ENCODE results near the gene LTBP3.
A peak's percentile ranks its signal among the peaks of the same experiment; 100 is the strongest.

The LTBP3 gene

GRCh38 chr11:65558002-65558929, at the start of gene LTBP3:
Gene LTBP3, minus strand, starts transcription at chr11:65558359. Its CDS starts 400 bp downstream, at chr11:65557959.
- DNase-seq: peak; percentile 80 to 89

- DNase-seq: peak; percentile 91 to 92
Observed at GRCh38 chr11:65606876-65607613, 48.9 kb upstream of the LTBP3 start.

GRCh38 chr11:65604258-65604657, 46.1 kb upstream of the LTBP3 start:
- DNase-seq: no peak

- no peak for DNase-seq
Observed at GRCh38 chr11:65599955-65600246, 41.7 kb upstream of the LTBP3 start.

- no peak for DNase-seq
Observed at GRCh38 chr11:65599216-65599954, 41.2 kb upstream of the LTBP3 start.

GRCh38 chr11:65598258-65598699, 40.1 kb upstream of the LTBP3 start:
- DNase-seq: no peak

GRCh38 chr11:65596520-65596919, 38.4 kb upstream of the LTBP3 start:
- DNase-seq: no peak

- DNase-seq: no peak
Observed at GRCh38 chr11:65595543-65596281, 37.6 kb upstream of the LTBP3 start, which contains the start of gene KCNK7. Gene KCNK7, minus strand, starts transcription at chr11:65595800. Its CDS starts 28 bp downstream, at chr11:65595772.

GRCh38 chr11:65595131-65595530, 37.0 kb upstream of the LTBP3 start:
- DNase-seq: no peak

GRCh38 chr11:65593518-65594414, 35.6 kb upstream of the LTBP3 start:
- DNase-seq: peak; percentile 60 to 76

- no peak for DNase-seq
Observed at GRCh38 chr11:65592858-65593517, 34.8 kb upstream of the LTBP3 start.

GRCh38 chr11:65591939-65592857, 34.0 kb upstream of the LTBP3 start:
- DNase-seq: no peak

- no peak for DNase-seq
Observed at GRCh38 chr11:65590240-65590738, 32.1 kb upstream of the LTBP3 start.

GRCh38 chr11:65589444-65590239, 31.5 kb upstream of the LTBP3 start:
- no peak for DNase-seq

GRCh38 chr11:65588199-65589054, 30.3 kb upstream of the LTBP3 start:
- DNase-seq: no peak

GRCh38 chr11:65586676-65587075, 28.5 kb upstream of the LTBP3 start:
- no peak for DNase-seq

GRCh38 chr11:65586247-65586630, 28.1 kb upstream of the LTBP3 start:
- DNase-seq: no peak
